ENCODE results near the gene MAP4K4.

MAP4K4 gene

DNA sequence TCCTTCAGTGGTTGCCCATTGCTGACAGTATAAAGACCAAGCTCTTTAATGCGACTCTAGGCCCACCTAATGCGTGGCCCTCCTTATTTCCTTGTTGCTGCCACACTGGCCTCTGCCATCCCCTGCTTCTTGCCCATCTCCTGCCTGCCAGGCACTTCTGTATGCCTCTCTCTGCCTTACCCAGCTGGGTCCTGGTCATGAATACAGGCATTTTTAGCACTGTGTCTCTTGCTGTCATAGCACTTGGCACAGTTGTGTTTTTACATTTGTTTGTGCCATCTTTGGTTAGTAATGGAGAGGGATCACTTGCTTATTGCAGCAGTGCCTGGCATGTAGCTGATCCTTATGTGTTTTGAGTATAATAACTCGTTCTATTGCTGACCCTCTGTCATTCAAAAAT lies 38.7 kb downstream of the MAP4K4 start:
- TF ChIP-seq, protein P1, sequence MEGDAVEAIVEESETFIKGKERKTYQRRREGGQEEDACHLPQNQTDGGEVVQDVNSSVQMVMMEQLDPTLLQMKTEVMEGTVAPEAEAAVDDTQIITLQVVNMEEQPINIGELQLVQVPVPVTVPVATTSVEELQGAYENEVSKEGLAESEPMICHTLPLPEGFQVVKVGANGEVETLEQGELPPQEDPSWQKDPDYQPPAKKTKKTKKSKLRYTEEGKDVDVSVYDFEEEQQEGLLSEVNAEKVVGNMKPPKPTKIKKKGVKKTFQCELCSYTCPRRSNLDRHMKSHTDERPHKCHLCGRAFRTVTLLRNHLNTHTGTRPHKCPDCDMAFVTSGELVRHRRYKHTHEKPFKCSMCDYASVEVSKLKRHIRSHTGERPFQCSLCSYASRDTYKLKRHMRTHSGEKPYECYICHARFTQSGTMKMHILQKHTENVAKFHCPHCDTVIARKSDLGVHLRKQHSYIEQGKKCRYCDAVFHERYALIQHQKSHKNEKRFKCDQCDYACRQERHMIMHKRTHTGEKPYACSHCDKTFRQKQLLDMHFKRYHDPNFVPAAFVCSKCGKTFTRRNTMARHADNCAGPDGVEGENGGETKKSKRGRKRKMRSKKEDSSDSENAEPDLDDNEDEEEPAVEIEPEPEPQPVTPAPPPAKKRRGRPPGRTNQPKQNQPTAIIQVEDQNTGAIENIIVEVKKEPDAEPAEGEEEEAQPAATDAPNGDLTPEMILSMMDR (IDR thresholded peaks at IDR 0.05; ENCODE audit: low read length), result no peak
- TF ChIP-seq EZH2 (optimal IDR thresholded peaks at IDR 0.05; ENCODE audit: low read depth, low read length), result no peak
- TF ChIP-seq EZH2phosphoT487 (IDR thresholded peaks at IDR 0.05; ENCODE audit: low read length), result no peak
- no peaks in the 10 kb centered on the region for H3K9me3 ChIP-seq (replicated peaks; ENCODE audit: insufficient read depth, low read length)
- H3K4me2 ChIP-seq (ENCODE audit: low read depth, low read length), result no peak overlapping the region
- H3K27ac ChIP-seq (ENCODE audit: low read length), result no peak overlapping the region
- no peaks in the 10 kb centered on the region for H3K79me2 ChIP-seq (ENCODE audit: low read length)
- no peak overlapping the region for H2AFZ ChIP-seq (ENCODE audit: low read length)
- H3K36me3 ChIP-seq (replicated peaks; ENCODE audit: insufficient read depth, low read length), result no peaks in the 10 kb centered on the region
- H3K27me3 ChIP-seq (replicated peaks; ENCODE audit: insufficient read depth, low read length), result no peaks in the 10 kb centered on the region
- H3F3A ChIP-seq (ENCODE audit: insufficient read depth, low read length), result no peaks in the 10 kb centered on the region
- DNase-seq, result no peak
- H3K9ac ChIP-seq (ENCODE audit: low read length), result no peak overlapping the region
- no peak overlapping the region for H3K4me3 ChIP-seq (ENCODE audit: low read length)
- no peaks in the 10 kb centered on the region for H3K4me1 ChIP-seq (ENCODE audit: low read length)
- H3K9me2 ChIP-seq (replicated peaks; ENCODE audit: insufficient read depth, low read length), result no peaks in the 10 kb centered on the region
- no peaks in the 10 kb centered on the region for H4K20me1 ChIP-seq (ENCODE audit: insufficient read depth, low read length)

DNA sequence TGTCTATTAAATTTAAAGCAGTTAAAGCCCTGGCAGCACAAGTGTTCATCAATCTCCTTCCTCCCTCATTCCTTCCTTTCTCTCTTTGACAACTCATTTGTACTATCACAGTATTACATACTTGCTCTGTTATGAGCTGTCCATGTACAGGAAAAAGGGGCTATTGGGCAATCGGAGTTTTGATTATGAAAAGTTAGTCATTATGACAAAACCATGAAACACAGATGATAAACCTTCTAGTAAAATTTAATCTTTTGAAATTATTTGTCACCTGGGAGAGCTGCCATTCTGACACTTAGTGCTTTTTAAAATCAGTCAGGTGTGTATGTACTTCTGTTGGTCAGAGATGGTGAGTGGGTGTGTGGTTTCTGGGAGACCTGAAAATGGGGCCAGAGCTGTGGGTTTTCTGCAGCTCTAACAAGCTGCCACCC lies 39.4 kb downstream of the MAP4K4 start:
- no peak for DNase-seq
- no peaks in the 10 kb centered on the region for H3K9me2 ChIP-seq (replicated peaks; ENCODE audit: insufficient read depth, low read length)
- H4K20me1 ChIP-seq (ENCODE audit: insufficient read depth, low read length), result no peaks in the 10 kb centered on the region

DNA sequence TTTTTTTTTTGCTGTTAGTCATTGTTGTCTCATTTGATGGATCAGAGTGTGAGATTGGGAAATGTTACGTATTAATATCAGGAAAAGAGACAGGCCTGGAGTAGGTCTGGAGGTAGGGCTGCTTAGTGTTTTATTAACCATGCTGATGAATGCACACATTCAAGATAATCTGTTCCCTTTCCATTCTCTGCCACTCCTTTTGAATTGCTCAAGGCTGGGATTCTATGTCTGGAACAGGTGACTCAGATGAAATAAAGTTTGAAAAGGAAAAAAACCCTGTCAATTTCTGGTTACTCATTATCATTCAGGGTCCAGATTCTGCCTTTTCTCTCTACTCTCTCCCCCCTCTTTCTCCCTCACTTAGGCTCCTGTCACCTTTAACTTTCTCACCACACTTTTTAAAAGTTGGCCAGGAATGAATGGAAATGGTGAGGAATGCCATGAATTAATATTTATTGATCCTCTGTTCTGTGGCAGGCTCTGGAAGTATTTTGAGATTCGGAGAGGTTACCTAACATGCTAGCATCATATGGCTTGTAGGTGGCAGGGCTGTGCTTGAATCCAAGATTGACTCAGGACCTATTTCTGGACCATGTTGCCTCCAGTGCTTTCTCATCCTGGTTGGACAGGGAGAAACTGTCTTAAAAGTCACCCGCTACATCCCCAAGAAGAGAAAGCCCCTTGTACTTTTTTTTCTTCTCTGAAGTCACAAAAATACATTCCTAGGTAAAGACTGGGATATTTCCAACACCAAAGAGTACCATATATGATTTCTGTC lies 40.2 kb downstream of the MAP4K4 start:
- H3K9me3 ChIP-seq (replicated peaks; ENCODE audit: insufficient read depth, low read length), result no peaks in the 10 kb centered on the region
- DNase-seq, result no peak
- no peaks in the 10 kb centered on the region for H3K36me3 ChIP-seq (replicated peaks; ENCODE audit: insufficient read depth, low read length)
- H3F3A ChIP-seq (ENCODE audit: insufficient read depth, low read length), result no peaks in the 10 kb centered on the region
- H3K4me3 ChIP-seq (ENCODE audit: low read length), result no peak overlapping the region
- no peaks in the 10 kb centered on the region for H4K20me1 ChIP-seq (ENCODE audit: insufficient read depth, low read length)
- H3K4me1 ChIP-seq (ENCODE audit: low read length), result no peaks in the 10 kb centered on the region
- H2AFZ ChIP-seq (ENCODE audit: low read length), result no peak overlapping the region
- H3K79me2 ChIP-seq (ENCODE audit: low read length), result no peaks in the 10 kb centered on the region
- TF ChIP-seq, protein P1 (IDR thresholded peaks at IDR 0.05; ENCODE audit: low read length), result no peak
- no peak for TF ChIP-seq EZH2 (optimal IDR thresholded peaks at IDR 0.05; ENCODE audit: low read depth, low read length)
- no peak for TF ChIP-seq EZH2phosphoT487 (IDR thresholded peaks at IDR 0.05; ENCODE audit: low read length)
- H3K4me2 ChIP-seq (ENCODE audit: low read depth, low read length), result no peak overlapping the region
- no peaks in the 10 kb centered on the region for H3K9me2 ChIP-seq (replicated peaks; ENCODE audit: insufficient read depth, low read length)
- no peaks in the 10 kb centered on the region for H3K27me3 ChIP-seq (replicated peaks; ENCODE audit: insufficient read depth, low read length)
- no peak overlapping the region for H3K9ac ChIP-seq (ENCODE audit: low read length)
- H3K27ac ChIP-seq (ENCODE audit: low read length), result no peak overlapping the region

More for the DNA sequence above, 39.4 kb downstream of the MAP4K4 start:
- no peak for TF ChIP-seq EZH2 (optimal IDR thresholded peaks at IDR 0.05; ENCODE audit: low read depth, low read length)
- TF ChIP-seq, protein P1 (IDR thresholded peaks at IDR 0.05; ENCODE audit: low read length), result no peak
- no peak for TF ChIP-seq EZH2phosphoT487 (IDR thresholded peaks at IDR 0.05; ENCODE audit: low read length)
- H3K9ac ChIP-seq (ENCODE audit: low read length), result no peak overlapping the region
- H3K27ac ChIP-seq (ENCODE audit: low read length), result no peak overlapping the region
- H3K4me2 ChIP-seq (ENCODE audit: low read depth, low read length), result no peak overlapping the region
- H3K36me3 ChIP-seq (replicated peaks; ENCODE audit: insufficient read depth, low read length), result no peaks in the 10 kb centered on the region
- no peaks in the 10 kb centered on the region for H3K4me1 ChIP-seq (ENCODE audit: low read length)
- H3K79me2 ChIP-seq (ENCODE audit: low read length), result no peaks in the 10 kb centered on the region
- H3K4me3 ChIP-seq (ENCODE audit: low read length), result no peak overlapping the region
- H2AFZ ChIP-seq (ENCODE audit: low read length), result no peak overlapping the region
- no peaks in the 10 kb centered on the region for H3K9me3 ChIP-seq (replicated peaks; ENCODE audit: insufficient read depth, low read length)
- H3K27me3 ChIP-seq (replicated peaks; ENCODE audit: insufficient read depth, low read length), result no peaks in the 10 kb centered on the region
- no peaks in the 10 kb centered on the region for H3F3A ChIP-seq (ENCODE audit: insufficient read depth, low read length)
